Embryonic facial prominence (tissue), 1 donor: ENCODE results near the gene MARCHF6.
"Not testable (repeated sequence)": the region's sequence is repeated elsewhere in the genome, so short reads cannot be mapped to it uniquely, and the experiment has no call there.

Experiments
- DNase-seq: peaks from one replicate; pipeline ENCODE4 v3.0.0-alpha.2; 2016; ENCODE audit errors: extremely low spot score

MARCHF6 gene

DNA sequence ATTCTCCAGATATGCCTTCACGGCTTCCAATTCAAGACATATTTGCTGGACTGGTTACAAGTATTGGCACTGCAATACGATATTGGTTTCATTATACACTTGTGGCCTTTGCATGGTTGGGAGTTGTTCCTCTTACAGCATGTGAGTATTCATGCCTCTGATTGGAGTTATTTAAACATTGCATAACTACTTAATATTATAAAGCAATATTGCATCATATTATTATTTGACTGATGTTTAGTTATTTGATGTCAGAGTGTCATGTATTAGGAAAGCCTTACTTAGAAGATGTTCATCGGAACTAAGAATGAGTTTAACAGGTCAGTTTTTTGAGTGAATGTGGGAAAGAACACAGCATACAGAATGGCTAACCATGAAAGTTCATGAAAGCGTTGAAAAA is 28.3 kb downstream of the MARCHF6 start:
- no peak for DNase-seq

DNA sequence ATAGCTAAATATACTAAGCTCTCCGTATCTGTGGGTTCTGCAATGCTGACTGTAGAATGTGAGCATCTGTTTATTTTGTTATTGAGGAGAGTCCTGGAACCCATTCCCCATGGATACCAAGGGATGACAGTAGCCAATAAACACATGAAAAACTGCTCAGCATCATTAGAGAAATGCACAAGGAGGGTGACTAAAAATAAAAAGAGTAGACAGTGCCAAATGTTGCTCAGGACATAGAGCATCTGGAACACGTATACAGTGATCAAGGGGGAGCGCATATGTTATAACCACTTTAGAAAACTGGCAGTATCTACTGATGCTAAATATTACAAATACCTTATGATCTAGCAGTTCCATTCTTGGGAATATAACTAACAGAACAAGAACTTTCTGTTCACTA is 31.0 kb downstream of the MARCHF6 start:
- DNase-seq, result no peak

DNA sequence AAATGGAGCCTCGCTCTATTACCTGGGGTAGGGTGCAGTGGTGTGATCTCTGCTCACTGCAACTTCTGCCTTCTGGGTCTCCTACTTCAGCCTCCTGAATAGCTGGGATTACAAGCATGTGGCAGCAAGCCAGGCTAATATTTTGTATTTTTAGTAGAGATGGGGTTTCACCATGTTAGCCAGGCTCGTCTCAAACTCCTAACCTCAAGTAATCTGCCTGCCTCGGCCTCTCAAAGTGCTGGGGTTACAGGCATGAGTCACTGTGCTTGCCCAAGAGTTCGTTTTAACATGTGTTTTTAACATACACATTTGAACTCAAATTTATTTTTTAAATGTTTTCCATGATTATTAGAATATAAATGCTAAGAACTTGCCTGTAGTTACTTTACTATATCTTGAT is 34.2 kb downstream of the MARCHF6 start:
- no peak for DNase-seq

DNA sequence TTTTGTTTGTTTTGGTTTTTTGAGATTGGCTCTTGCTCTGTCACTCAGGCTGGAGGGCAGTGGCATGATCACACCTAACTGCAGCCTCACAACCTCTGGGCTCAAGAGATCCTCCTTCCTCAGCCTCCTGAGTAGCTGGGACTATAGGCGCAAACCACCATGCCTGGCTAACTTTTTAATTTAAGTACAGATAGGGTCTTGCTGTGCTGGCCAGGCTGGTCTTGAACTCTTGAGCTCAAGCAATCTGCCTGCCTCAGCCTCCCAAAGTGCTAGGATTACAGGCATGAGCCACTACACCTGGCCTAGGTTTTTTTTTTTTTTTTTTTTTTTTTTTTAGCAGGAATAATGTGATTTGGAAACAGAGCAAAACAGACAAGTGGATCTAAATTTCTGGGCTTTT is 37.6 kb downstream of the MARCHF6 start:
- DNase-seq, result no peak

DNA sequence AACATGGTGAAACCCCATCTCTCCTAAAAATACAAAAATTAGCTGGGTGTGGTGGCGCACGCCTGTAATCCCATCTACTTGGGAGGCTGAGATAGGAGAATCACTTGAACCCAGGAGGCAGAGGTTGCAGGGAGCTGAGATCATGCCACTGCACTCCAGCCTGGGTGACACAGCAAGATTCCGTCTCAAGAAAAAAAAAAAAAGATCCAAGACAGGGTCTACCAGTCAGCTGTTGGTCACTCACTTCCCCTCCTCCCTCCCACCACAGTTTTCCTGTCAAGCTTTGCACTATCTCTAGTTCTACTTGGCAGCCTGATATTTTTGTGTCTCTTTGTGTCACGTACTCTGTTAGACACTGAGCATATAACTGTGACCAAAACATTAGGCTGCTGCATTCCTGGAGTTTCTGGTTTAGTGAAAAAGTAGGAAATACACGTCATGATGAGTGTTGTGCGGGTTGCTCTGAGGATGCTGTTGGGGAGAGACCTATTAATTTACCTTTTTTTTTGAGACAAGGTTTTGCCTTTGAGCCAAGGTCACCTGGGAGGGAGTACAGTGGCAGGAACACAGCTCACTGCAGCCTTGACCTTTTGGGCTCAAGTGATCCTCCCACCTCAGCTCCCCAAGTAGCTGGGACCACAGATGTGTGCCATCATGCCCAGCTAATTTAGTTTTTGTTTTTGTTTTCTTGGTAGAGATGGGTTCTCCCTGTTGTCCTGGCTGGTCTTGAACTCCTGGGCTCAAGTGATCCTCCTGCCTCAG is 39.3 kb downstream of the MARCHF6 start:
- DNase-seq, result not testable (repeated sequence)

DNA sequence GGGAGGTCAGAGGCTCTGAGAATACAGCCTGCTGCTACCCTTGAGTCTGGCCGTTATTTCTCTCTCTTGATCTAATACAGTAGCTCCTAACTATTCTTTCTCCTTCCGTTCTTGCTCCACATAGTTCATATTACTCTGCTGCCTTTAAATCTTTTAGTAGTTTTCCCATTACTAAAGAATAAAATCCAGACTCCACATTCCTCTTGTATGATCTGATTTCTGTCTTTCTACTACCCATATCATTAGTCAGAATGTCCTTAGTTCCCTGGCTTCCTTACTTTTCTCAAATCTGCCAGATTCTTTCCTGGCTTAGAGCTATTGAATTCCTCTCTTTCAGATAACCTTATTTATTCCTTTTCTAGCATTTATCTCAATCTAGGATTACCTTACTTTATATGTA is 40.0 kb downstream of the MARCHF6 start:
- DNase-seq, result no peak

DNA sequence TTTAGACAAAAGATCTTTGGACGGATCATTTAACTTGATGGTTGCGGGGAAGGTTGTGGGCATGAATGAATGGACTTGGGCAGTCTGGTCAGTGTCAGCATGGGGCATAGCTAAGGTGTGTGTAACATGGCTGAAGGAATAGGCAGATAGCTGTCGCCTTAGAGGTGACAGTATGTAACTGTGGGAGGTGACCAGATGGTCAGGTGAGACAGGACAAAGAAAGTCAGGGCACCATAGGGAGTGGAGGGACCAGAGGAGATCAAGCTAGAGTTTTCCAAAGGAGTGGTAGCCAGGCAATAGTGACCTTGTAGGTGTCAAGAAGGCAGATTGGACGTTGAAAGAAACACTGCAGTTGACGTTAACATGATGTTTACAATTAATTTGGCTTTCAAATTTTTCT is 43.1 kb downstream of the MARCHF6 start:
- DNase-seq, result no peak

DNA sequence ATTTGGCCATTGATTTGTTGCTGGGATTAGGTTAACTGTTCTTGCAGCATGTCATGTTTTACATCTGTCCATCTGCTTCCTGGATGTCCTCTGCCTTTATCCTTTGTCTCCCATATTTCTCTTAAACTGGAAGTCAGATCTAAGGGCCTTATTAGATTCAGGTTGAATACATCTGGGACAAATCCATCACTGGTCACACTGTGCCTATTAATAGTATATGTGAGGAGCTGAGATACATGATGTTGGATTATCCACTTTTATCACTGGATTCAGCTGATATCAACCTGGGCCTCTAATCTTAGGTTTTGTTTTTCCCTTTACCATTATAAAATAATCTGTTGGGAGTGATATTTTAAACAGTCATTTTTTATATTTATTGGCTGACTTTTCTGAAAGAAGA is 46.3 kb downstream of the MARCHF6 start:
- DNase-seq, result no peak

DNA sequence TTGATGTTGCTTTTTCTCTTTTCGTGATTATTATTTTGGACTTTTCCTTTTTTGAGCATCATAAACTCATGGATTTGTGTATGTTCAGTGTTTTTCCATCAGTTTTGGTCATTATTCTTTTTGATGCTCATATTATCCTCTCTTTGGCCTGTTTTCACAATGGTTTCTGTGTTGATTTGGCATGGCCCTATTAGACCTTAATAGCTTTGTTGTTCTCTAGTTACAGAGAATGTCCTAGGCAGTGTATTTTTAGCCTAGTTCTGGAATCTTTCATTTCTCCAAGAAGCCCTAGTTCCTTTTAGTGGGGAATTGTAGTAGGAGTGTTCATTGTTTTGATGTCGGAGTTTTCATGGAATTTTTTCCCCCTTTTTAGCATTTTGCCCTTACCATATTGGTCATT is 46.9 kb downstream of the MARCHF6 start:
- no peak for DNase-seq

DNA sequence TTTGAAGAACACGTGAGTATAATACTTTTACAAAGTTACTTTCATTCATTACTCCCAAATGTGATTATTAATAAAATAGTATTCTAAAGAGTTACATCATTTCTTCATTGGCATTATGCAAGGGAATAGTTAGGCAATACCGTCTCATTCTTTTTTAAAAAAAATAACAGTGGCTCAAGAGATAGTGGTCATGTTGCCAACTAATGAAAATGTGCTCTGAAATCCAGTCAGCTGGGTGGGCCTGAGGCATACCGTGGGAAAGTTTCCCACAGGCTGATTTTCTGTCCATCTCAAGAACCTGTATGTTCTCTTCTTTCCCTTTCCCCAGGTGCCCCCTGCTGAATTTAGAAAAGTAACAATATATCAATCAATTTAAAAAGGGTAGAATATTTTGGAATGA is 47.3 kb downstream of the MARCHF6 start:
- no peak for DNase-seq

DNA sequence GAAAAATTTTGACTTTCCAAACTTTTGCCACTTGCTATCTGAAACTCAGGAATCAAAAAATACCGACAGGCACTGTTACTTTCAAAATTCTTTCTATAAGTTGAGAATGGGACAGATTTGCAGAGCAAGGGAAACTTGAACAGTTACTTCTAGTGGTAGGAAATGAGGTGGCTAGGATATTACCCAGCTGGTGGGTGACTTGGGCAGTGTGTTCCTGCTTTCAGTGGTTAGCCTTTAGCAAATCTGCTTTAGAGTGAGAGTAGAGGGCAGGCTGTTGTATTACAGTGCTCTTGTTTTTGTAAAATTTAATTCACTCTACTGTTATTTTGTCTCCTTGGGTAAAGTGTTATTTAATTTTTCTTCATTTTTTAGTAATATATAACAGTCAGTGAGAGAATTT is 48.0 kb downstream of the MARCHF6 start:
- no peak for DNase-seq
